H7 (cell line): ENCODE measurements around the gene PNPLA3. TPM values are rescaled to one million over a fixed set of nuclear protein-coding genes. Genes with fewer than 3 reads are reported as not detected.

Experiments
- DNase-seq: peaks from one replicate; pipeline ENCODE4 v3.0.0; 2012
- H3K27me3 ChIP-seq: 2 replicates; pipeline ENCODE4 v1.6.0; 2011; ENCODE audit warnings: mild to moderate bottlenecking, low read length; ENCODE audit not compliant: control insufficient read depth, insufficient read depth
- H3K36me3 ChIP-seq: replicated peaks from 2 replicates; pipeline ENCODE4 v1.5.1; 2011; ENCODE audit warnings: low read length; ENCODE audit not compliant: control insufficient read depth, insufficient read depth
- H3K4me3 ChIP-seq: 2 replicates; pipeline ENCODE4 v1.5.1; 2011; ENCODE audit warnings: low read depth, mild to moderate bottlenecking, control low read depth, low read length, moderate library complexity; ENCODE audit not compliant: insufficient read depth
- total RNA-seq: library from RNA; depleted of rRNA; stranded (reverse); fragments of >200 nt; shearing (Covaris generic); gene quantifications from 2 replicates; pipeline ENCODE4 v1.2.3, GENCODE V29; 2014

The PNPLA3 gene
- total RNA-seq, 1 experiment from 2014 or later: 10.7 TPM

- no peak for DNase-seq
- no peaks in the 10 kb centered on the region for H3K27me3 ChIP-seq
- H3K36me3 ChIP-seq: no peaks in the 10 kb centered on the region
- H3K4me3 ChIP-seq: peak overlapping the region; percentile 95
These were observed 30.6 kb downstream of the PNPLA3 start for GRCh38 chr22:43953988-43954785.

DNA sequence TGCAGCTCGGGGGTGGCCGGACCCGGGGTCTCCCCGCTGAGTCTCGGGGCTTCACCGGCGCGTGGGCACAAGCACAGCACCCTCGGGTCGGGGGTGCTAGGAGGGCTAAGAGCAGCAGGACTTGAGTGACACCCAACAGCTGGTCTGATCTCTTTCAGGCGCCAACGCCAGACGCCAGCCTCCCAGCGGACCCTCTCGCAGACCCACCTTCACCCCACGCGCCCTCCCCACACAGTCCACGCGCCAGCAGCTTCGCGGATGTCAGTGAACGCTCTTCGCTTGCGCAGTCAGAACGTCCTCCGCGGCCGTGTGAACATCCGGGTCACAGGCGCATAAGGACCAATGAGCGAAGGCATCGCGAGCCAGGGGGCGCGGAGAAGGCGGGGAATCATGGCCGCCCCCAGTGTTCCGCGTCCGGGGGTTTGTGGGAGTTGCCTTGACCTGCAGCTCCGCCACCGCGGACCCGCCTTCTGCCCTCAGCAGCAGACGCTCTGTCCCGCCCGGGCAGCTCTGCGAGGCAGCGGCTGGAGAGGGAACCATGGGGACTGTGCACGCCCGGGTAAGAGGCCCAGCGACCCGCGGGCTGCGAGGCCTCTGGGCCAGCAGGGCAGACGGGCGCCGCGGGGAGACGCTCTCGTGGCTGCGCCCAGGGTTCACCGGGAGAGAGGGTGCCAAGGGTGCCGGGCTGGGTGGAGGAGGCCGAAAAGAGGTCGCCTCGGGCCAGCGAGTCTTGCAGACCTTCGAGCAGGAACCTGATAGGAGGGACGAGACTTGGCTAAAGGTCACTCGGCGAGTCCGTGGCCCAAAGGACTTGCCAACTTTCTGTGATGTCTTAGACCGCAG is 31.7 kb downstream of the PNPLA3 start, which contains the start of gene SAMM50:
Gene SAMM50 (plus strand): TSS at position 403 of the 843 bp plus-strand sequence. CDS start 136 bp downstream, at position 539.
- DNase-seq: peak; percentile 97
- Histone ChIP-seq H3K36me3 (no peaks in the 10 kb centered on the region), H3K27me3 (no peaks in the 10 kb centered on the region), H3K4me3 (peak within 1 kb of the TSS; percentile 95)

DNA sequence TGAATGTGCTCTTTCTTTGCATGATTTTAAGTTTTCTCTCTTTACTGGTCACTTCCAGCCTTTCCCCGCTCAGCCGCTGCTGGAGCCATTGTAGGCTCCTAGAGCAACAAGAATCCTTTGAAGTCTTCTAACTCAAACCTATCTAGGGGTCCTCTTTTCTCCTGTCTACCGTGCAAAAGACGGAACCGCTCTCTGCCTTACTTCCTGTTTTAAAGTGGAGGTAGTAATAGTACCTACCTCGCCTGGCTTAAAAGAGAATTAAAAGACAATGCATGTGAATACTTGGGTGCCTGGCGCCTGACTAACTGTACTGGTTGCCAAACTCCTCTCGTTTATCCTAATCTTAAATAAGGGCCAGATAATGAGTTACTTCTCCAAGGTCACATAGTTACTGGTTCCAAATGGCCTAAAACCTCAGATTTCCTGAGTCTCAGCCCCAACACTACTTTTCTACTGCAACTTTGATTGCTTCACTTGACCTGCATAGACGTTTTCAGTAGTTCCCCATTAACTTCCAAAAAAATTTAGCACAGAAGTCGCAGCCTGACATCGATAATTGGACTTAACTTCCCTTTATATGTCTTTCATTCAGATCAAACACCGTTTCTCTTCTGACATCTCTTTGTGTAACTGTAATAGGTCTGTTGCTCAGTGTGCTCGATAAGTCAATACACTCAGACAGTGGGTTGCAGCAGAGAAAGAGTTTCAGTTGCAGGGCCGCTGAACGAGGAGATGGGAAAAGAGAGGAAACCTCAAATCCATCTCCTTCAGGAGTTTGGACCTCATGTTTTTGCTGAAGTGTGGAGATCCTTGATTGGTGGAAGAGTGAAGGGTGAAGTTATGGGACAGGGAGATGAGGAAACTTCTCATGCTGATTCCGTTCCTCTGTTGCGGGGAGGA is 32.5 kb downstream of the PNPLA3 start:
- Histone ChIP-seq H3K27me3 (no peaks in the 10 kb centered on the region), H3K36me3 (no peaks in the 10 kb centered on the region; the same call in 1 of the 2 replicates), H3K4me3 (peak overlapping the region; percentile 95)
- no peak for DNase-seq

GRCh38 chr22:43956805-43957463 is 33.3 kb downstream of the PNPLA3 start:
- Histone ChIP-seq H3K4me3 (no peak overlapping the region), H3K27me3 (no peaks in the 10 kb centered on the region), H3K36me3 (no peaks in the 10 kb centered on the region; the same call in 1 of the 2 replicates)
- no peak for DNase-seq

- Histone ChIP-seq H3K36me3 (no peaks in the 10 kb centered on the region; the same call in 1 of the 2 replicates), H3K27me3 (no peaks in the 10 kb centered on the region), H3K4me3 (no peak overlapping the region)
- no peak for DNase-seq
These were observed 34.3 kb downstream of the PNPLA3 start for GRCh38 chr22:43957871-43958270.

GRCh38 chr22:43964314-43964857 is 40.8 kb downstream of the PNPLA3 start:
- Histone ChIP-seq H3K27me3 (no peaks in the 10 kb centered on the region), H3K4me3 (no peak overlapping the region), H3K36me3 (peaks cover 24% of the 10 kb centered on the region)
- DNase-seq: no peak

- peaks cover 29% of the 10 kb centered on the region for H3K36me3 ChIP-seq
These were observed 43.5 kb downstream of the PNPLA3 start for GRCh38 chr22:43967069-43967468.

DNA sequence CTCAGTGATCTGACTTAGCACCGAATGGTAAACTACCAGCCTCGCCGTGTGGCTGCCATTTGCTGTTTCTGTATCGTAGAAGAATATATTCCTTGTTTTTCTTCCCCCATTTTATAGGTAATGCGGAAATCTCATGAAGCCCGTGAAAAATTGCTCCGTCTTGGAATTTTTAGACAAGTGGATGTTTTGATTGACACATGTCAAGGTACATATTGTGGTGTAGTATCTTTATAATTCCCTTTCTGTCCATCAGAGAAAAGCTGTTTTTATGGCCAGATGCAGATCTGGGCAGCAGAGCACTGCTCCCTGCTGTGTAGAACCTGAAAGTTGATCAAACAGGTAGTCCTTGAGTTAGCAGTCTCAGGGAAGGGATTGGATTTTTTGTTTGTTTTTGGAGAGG is 45.0 kb downstream of the PNPLA3 start:
- DNase-seq: no peak
- Histone ChIP-seq H3K27me3 (no peaks in the 10 kb centered on the region), H3K4me3 (no peak overlapping the region), H3K36me3 (peaks cover 32% of the 10 kb centered on the region)

More at GRCh38 chr22:43967069-43967468, 43.5 kb downstream of the PNPLA3 start:
- H3K4me3 ChIP-seq: no peak overlapping the region
- no peak for DNase-seq
- H3K27me3 ChIP-seq: no peaks in the 10 kb centered on the region

GRCh38 chr22:43969021-43969878 is 45.6 kb downstream of the PNPLA3 start:
- no peak for DNase-seq
- Histone ChIP-seq H3K4me3 (no peak overlapping the region), H3K27me3 (no peaks in the 10 kb centered on the region), H3K36me3 (peaks cover 30% of the 10 kb centered on the region)

DNA sequence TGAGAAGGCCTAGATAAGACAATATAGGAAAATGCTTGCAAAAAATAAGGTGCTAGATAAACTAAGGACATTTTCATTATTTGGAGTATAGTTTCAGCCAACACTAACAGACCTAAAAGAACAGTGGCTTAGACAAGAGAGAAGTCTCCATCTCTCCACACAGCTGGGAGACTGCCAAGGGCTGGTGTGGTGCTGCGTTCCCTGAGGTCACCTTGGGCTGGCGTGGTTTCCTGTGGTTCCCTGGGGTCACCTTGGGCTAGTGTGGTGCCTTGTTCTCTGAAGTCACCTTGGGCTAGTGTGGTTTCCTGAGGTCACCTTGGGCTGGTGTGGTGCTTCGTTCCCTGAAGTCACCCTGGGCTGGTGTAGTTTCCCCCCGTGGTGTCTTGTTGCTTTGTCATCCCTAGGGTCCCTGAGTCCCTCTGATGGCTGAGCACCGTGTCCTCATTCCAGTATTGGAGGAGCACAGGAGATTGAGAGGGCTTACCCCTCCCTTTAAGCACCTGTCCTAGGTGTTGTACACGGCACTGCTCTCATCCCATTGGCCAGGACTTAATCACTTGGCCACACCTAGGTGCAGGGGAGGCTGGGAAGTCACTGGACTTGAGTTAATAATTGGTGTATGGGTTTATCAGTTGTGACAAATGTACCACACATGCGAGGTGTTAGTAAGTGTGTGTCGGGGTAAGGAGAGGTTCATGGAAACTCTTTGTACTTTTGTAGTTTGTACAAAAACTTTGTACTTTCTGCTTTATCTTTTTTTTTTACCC is 46.6 kb downstream of the PNPLA3 start:
- H3K36me3 ChIP-seq: peaks cover 23% of the 10 kb centered on the region

DNA sequence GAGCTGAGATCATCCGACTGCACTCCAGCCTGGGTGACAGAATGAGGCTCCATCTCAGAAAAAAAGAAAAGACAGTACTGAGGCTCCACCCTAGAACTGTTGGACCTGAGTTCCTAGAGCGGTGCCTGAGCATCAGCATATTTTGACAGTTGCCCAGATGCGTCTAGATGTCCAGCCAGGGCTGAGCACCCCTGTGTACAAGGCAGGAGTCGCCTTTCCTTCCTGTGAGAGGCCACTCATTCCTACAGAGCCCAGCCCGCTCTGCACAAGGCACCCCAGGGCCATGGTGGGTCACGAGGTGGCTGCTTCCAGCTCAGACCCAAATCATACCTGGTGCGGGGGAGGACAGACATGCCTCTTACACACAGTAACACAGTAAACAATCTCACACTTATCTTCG is 47.5 kb downstream of the PNPLA3 start:
- DNase-seq: no peak
- peaks cover 23% of the 10 kb centered on the region for H3K36me3 ChIP-seq
- no peak overlapping the region for H3K4me3 ChIP-seq
- no peaks in the 10 kb centered on the region for H3K27me3 ChIP-seq

More for the DNA sequence above, 46.6 kb downstream of the PNPLA3 start:
- DNase-seq: no peak
- no peak overlapping the region for H3K4me3 ChIP-seq
- no peaks in the 10 kb centered on the region for H3K27me3 ChIP-seq

DNA sequence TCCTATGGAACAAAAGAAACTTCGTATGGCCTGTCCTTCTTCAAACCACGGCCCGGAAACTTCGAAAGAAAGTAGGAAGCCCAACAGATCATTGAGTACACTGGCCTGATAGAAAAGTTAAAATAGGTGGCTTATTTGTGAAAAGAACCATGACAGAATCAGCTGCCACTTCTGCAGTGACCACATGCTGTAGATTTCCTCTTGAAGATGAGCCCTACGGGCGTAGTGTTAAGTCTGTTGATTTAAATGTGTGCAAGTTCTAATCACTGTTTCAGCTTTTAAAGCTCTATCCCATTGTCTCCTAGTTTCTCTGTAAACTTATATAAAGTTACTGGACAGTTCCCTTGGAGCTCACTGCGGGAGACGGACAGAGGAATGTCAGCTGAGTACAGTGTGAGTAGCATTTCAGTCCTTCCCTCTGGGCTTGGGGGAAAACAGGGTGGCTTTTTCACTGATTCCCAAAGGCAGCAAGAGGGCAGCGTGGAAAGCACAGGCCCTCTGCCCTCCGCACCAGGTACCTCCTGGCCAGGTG is 49.4 kb downstream of the PNPLA3 start:
- no peak for DNase-seq
- Histone ChIP-seq H3K36me3 (peaks cover 26% of the 10 kb centered on the region), H3K27me3 (no peaks in the 10 kb centered on the region), H3K4me3 (no peak overlapping the region)
